OCI-LY7 (cell line): ENCODE data around the gene EIF2AK3. TPM values are rescaled to one million over a fixed set of nuclear protein-coding genes. Genes with fewer than 3 reads are reported as not detected.

Source experiments
- BruUV-seq: library from RNA; stranded (reverse); fragments of 400-500 nt; replicated peaks from 2 replicates; lab custom pipeline; 2021; lab: Mats Ljungman, UMichigan
- CTCF ChIA-PET: fragments of 300-600 bp; sonication (Branson Sonifier 250); formaldehyde crosslinking; loops from one replicate; lab custom pipeline; 2022; ENCODE audit warnings: antibody characterized with exemption; ENCODE audit not compliant: unreplicated experiment; lab: Charles Lee
- POLR2A ChIA-PET: fragments of 300-600 bp; sonication (Branson Sonifier 250); formaldehyde crosslinking; loops from one replicate; lab custom pipeline; 2022; ENCODE audit warnings: antibody characterized with exemption; lab: Charles Lee
- DNase-seq: peaks from one replicate; pipeline ENCODE4 v3.0.0-alpha.2; 2015; ENCODE audit warnings: low spot score
- H2AFZ ChIP-seq: fragments of 200-600 bp; sonication (generic), shearing (Covaris generic); 2 replicates; pipeline ENCODE4 v1.6.1; 2014; ENCODE audit warnings: mild to moderate bottlenecking, antibody characterized with exemption, low read length, moderate library complexity
- H3K27ac ChIP-seq: fragments of 200-600 bp; sonication (generic); 2 replicates; pipeline ENCODE4 v1.5.1; 2014; ENCODE audit warnings: mixed run types, low read depth, mild to moderate bottlenecking, moderate library complexity, low read length, inconsistent platforms; ENCODE audit not compliant: poor library complexity, severe bottlenecking
- H3K36me3 ChIP-seq: fragments of 200-600 bp; sonication (generic); 2 replicates; pipeline ENCODE4 v1.6.1; 2014; ENCODE audit warnings: mild to moderate bottlenecking, antibody characterized with exemption, low read length, moderate library complexity, mixed read lengths; ENCODE audit not compliant: insufficient read depth
- H3K4me1 ChIP-seq: fragments of 200-600 bp; sonication (generic); 2 replicates; pipeline ENCODE4 v1.5.1; 2014; ENCODE audit warnings: mild to moderate bottlenecking, low read length; ENCODE audit not compliant: insufficient read depth, poor library complexity, severe bottlenecking
- H3K4me2 ChIP-seq: fragments of 200-600 bp; sonication (generic); 2 replicates; pipeline ENCODE4 v1.6.1; 2014; ENCODE audit warnings: mild to moderate bottlenecking, low read length
- H3K4me3 ChIP-seq: fragments of 200-600 bp; sonication (generic); 2 replicates; pipeline ENCODE4 v1.5.1; 2014; ENCODE audit warnings: mild to moderate bottlenecking, low read depth, low read length; ENCODE audit not compliant: poor library complexity, severe bottlenecking
- H3K79me2 ChIP-seq: fragments of 200-600 bp; sonication (generic); 2 replicates; pipeline ENCODE4 v1.6.1; 2016; ENCODE audit warnings: low read depth, mild to moderate bottlenecking, low read length, moderate library complexity, mixed read lengths; ENCODE audit not compliant: insufficient read depth
- H3K9me2 ChIP-seq: fragments of 200-600 bp; sonication (generic); 2 replicates; pipeline ENCODE4 v1.6.1; 2016; ENCODE audit warnings: mild to moderate bottlenecking, low read length, mixed read lengths; ENCODE audit not compliant: insufficient read depth
- H3K9me3 ChIP-seq: fragments of 200-600 bp; sonication (generic); 2 replicates; pipeline ENCODE4 v1.6.1; 2014; ENCODE audit warnings: mild to moderate bottlenecking, mixed run types, low read length, mixed read lengths
- H4K20me1 ChIP-seq: fragments of 200-600 bp; sonication (generic); 2 replicates; pipeline ENCODE4 v1.6.1; 2014; ENCODE audit warnings: mild to moderate bottlenecking, antibody characterized with exemption, low read length, moderate library complexity, mixed read lengths; ENCODE audit not compliant: insufficient read depth
- EZH2phosphoT487 ChIP-seq: fragments of 200-600 bp; sonication (generic); IDR thresholded peaks from 2 replicates; pipeline ENCODE4 v1.6.1; 2018; ENCODE audit warnings: low read depth, borderline replicate concordance, mild to moderate bottlenecking, mixed run types, antibody characterized with exemption, low read length, moderate library complexity, mixed read lengths
- intact Hi-C: fragments of 100-400 bp; cut with micrococcal nuclease; formaldehyde crosslinking; loops from one replicate; pipeline ENCODE4 v1.10.0; 2022; ENCODE audit not compliant: unreplicated experiment
- total RNA-seq, 2 experiments: library from RNA; depleted of rRNA in 1 of 2; stranded (reverse); fragments of >200 nt in 1 of 2; shearing (Covaris generic) in 1 of 2; gene quantifications; 2 replicates each; pipeline ENCODE4 v1.2.3, GENCODE V29; 2014 to 2022
- TF ChIP-seq, protein P1 (sequence below): fragments of 200-600 bp; sonication (generic); conservative IDR thresholded peaks from 2 replicates; pipeline ENCODE4 v1.5.1; 2014; ENCODE audit warnings: mild to moderate bottlenecking, antibody characterized with exemption, low read length, moderate library complexity, mixed read lengths

Gene EIF2AK3
- total RNA-seq, 2 experiments from 2014 or later, result 49.4 to 64.5 TPM

DNA sequence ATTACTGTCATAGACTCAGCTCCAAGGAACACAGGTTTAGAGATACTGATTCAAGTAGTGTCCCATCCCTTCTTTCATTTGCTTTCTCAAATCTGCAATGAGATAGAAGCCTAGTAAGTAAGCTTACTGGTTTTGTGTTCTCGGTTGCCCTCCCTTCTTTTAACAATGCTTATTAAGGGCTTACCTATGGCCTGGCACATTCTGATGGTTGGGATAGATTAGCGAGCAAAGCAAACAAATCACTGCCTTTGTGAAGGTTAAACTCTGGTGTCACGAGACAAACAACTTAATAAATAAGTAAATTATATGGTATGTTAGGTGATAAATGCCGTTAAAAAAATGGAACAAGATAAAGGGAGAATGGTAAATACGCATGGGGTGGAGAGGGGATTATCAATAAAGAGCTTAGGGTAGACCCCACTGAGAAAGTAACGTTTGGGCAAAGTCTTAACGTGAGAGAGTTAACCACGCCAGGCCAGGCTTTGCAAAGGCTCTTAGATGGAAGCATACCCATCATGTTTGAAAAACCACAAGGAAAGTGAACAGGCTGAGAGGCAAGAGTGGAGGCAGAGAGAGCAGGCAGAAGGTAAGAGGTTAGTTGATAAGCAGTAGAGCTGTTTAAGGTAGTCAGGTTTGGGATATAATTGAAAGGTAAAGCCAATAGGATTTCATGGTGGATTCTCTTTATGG is 31.0 kb downstream of the EIF2AK3 start:
- Histone ChIP-seq H3K9me2 (no peaks in the 10 kb centered on the region), H3K4me3 (no peak overlapping the region), H3K27ac (peak overlapping the region; percentile 16), H3K79me2 (peaks cover 63% of the 10 kb centered on the region), H3K36me3 (peaks cover 75% of the 10 kb centered on the region), H3K4me1 (peaks cover 70% of the 10 kb centered on the region), H2AFZ (no peak overlapping the region), H4K20me1 (no peaks in the 10 kb centered on the region), H3K9me3 (peaks cover 28% of the 10 kb centered on the region; the same call in 1 of the 2 replicates), H3K4me2 (no peak overlapping the region)
- POLR2A ChIA-PET, result interaction anchor here (1.1 to 3.0 kb wide), 5 partner anchors 9 to 77 kb away, joined by 3 to 14 read pairs (median 5); no protein-coding TSS in a partner anchor
- TF ChIP-seq, protein P1, sequence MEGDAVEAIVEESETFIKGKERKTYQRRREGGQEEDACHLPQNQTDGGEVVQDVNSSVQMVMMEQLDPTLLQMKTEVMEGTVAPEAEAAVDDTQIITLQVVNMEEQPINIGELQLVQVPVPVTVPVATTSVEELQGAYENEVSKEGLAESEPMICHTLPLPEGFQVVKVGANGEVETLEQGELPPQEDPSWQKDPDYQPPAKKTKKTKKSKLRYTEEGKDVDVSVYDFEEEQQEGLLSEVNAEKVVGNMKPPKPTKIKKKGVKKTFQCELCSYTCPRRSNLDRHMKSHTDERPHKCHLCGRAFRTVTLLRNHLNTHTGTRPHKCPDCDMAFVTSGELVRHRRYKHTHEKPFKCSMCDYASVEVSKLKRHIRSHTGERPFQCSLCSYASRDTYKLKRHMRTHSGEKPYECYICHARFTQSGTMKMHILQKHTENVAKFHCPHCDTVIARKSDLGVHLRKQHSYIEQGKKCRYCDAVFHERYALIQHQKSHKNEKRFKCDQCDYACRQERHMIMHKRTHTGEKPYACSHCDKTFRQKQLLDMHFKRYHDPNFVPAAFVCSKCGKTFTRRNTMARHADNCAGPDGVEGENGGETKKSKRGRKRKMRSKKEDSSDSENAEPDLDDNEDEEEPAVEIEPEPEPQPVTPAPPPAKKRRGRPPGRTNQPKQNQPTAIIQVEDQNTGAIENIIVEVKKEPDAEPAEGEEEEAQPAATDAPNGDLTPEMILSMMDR, result no peak
- no peak for TF ChIP-seq EZH2phosphoT487
- DNase-seq, result no peak
- intact Hi-C loops, result no loop called here
- CTCF ChIA-PET, result interaction anchor here (0.5 to 1.3 kb wide), 2 partner anchors 56 to 73 kb away, joined by 3 to 5 read pairs; no protein-coding TSS in a partner anchor
- BruUV-seq, result no TSS peak

GRCh38 chr2:88591698-88592097 is 35.6 kb downstream of the EIF2AK3 start:
- no peaks in the 10 kb centered on the region; the same call in 1 of the 2 replicates for H4K20me1 ChIP-seq
- H2AFZ ChIP-seq, result no peak overlapping the region
- H3K4me2 ChIP-seq, result no peak overlapping the region
- peaks cover 93% of the 10 kb centered on the region for H3K36me3 ChIP-seq
- H3K27ac ChIP-seq, result peak overlapping the region; percentile 32
- BruUV-seq, result no TSS peak
- intact Hi-C loops, result loop anchor here (1.0 to 2.0 kb wide), 2 partner anchors 35 to 78 kb away; partner anchors contain the start of gene EIF2AK3
- H3K4me1 ChIP-seq, result peaks cover 28% of the 10 kb centered on the region
- H3K9me3 ChIP-seq, result peaks cover 13% of the 10 kb centered on the region; the same call in 1 of the 2 replicates
- H3K9me2 ChIP-seq, result no peaks in the 10 kb centered on the region
- ChIA-PET POLR2A (interaction anchor here (0.6 to 1.2 kb wide), 2 partner anchors 30 to 31 kb away, joined by 3 to 6 read pairs; no protein-coding TSS in a partner anchor), CTCF (no interaction called here)
- DNase-seq, result no peak
- no peak overlapping the region for H3K4me3 ChIP-seq
- no peak for TF ChIP-seq EZH2phosphoT487
- TF ChIP-seq, protein P1, result no peak
- H3K79me2 ChIP-seq, result peaks cover 23% of the 10 kb centered on the region
